H1 (cell line): ENCODE data around the gene BBS12. TPM values are rescaled to one million over a fixed set of nuclear protein-coding genes. Genes with fewer than 3 reads are reported as not detected.

Experiments used
- SRF ChIP-seq: IDR thresholded peaks from 2 replicates; pipeline ENCODE4 v1.6.1; 2011; ENCODE audit warnings: mild to moderate bottlenecking, low read depth, low read length, moderate library complexity
- TAF7 ChIP-seq: optimal IDR thresholded peaks from 2 replicates; pipeline ENCODE3; 2011; ENCODE audit warnings: low read depth, mild to moderate bottlenecking, inconsistent platforms, low read length, moderate library complexity, borderline replicate concordance
- polyA plus RNA-seq, 7 experiments: library from polyadenylated mRNA; depleted of rRNA in 3 of 7; stranded (reverse) in 5 of 7; unstranded in 2 of 7; fragments of >200 nt in 5 of 7; fragments of 200-250 nt in 2 of 7; gene quantifications; 1 replicate in 5 of 7; 2 replicates in 1 of 7; 4 replicates in 1 of 7; pipeline versions ENCODE4 v1.2.1 to v1.2.3, GENCODE V29; 2011 to 2013; ENCODE audit warnings: missing spikeins in 2 of 7, mixed read lengths in 2 of 7
- total RNA-seq: library from RNA; stranded (reverse); fragmentation: NEBNext Ultra II Directional; extraction: Animal tissue kit (Norgen Biotek cat#: 25700); gene quantifications from 2 replicates; pipeline ENCODE4 v1.2.1, GENCODE V29; 2021

BBS12 gene
- total and polyA plus RNA-seq, 2 of the 8 experiments (the other 6 are each of a cell fraction or from before 2014, with no cell fraction given), result 0.88 to 2.6 TPM

GRCh38 chr4:122747883-122748282 lies 15.4 kb downstream of the BBS12 start (continued):
- no peak for TF ChIP-seq TAF7
- no peak for TF ChIP-seq SRF
